C1 segment of cervical spinal cord (tissue), 14 donors: Measurements from ENCODE around the gene EPB41.
"Not testable (repeated sequence)": the region's sequence is repeated elsewhere in the genome, so short reads cannot be mapped to it uniquely, and the experiment has no call there.

ENCODE experiments used
- DNase-seq, 14 donors: peaks; one replicate each; lab custom pipeline; 2025; lab: John Stamatoyannopoulos, UW

The EPB41 gene

DNA sequence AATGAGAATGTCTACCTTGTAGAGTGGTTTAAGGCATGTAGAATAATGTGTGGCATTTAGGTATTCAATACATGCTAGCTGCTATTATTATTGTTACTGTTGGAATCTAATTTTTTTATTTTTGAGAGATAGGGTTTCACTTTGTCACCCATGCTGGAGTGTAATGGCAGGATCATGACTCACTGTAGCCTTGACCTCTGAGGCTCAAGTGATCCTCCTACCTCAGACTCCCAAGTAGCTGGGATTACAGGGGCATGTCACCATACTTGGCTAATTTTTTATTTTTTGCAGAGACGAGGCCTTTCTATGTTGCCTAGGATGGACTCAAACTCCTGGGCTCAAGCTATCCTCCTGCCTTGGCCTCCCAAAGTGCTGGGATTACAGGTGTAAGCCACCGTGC lies 61.9 kb downstream of the EPB41 start:
- DNase-seq = no peak

DNA sequence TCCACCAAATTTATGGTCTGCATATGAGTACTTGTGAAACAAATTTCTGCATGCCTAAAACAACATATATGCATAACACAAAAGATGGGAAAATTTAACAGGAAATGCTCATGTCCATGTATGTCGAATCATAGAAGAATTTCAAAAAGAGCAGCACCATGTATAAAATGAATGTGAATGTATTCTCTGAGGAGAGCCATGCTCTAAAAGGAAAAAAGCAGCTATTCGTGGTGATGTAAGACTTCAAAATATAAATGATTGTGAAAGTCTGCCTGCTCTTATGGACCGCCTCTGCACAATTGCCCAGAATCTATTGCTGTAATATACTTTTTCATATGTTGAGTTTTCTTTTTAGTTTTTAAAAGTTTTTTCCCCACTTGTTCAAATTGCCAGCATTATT lies 66.8 kb downstream of the EPB41 start:
- DNase-seq = no peak

DNA sequence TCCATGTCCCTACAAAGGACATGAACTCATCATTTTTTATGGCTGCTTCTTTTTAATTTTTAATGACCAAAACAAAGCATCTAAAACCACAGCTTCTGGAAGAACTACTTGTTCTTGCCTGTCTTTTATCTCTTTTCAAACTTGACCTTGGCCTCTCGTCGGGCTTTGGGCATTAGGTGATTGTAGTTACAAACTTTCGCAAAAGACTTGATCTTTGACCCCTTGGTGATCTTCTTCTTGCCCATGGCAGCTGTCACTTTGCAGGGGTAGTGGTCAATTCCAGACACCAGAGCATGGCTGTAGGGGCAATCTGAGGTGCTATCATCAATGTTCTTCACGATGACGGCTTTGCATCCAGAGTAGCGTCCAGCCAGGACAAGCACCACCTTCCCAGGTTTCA lies 67.8 kb downstream of the EPB41 start:
- DNase-seq = no peak

GRCh38 chr1:28983091-28983490 lies 68.7 kb downstream of the EPB41 start:
- no peak for DNase-seq

- DNase-seq = peak in 2 of 14 donors; percentile 1 to 89
Measured at GRCh38 chr1:28983509-28984310, 69.3 kb downstream of the EPB41 start.

- DNase-seq = no peak
Measured at GRCh38 chr1:28984311-28984684, 69.9 kb downstream of the EPB41 start.

GRCh38 chr1:28985427-28985826 lies 71.1 kb downstream of the EPB41 start:
- peak in 1 of 14 donors; percentile 8 for DNase-seq

DNA sequence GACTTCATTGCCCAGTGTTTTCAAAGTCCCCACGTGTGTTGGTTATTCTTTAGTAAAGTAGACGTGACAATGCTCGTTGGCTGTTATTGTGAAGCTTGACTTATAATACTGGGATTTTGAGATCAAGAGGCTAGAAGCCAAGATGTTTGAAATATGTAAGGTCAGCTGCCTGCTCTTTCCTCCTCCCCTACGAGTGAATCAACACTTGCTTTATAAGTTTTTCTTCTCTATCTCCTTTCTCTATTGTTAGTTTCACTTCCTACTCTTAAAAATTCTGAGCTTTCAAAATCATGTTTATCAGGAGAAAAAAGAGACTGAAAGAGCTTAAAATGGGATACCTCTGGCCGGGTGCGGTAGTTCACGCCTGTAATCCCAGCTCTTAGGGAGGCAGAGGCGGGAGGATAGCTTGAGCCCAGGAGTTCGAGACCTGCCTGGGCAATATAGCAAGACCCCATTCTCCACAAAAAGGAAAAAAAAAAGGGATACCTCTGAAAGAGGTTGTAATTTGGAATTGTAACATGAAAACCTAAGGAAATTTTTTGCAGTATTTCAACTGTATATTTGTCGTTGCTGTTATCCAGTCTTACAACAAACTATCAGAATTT lies 72.0 kb downstream of the EPB41 start:
- DNase-seq = peak in 1 of 14 donors; percentile 21

GRCh38 chr1:29002792-29003191 lies 88.4 kb downstream of the EPB41 start:
- no peak for DNase-seq

DNA sequence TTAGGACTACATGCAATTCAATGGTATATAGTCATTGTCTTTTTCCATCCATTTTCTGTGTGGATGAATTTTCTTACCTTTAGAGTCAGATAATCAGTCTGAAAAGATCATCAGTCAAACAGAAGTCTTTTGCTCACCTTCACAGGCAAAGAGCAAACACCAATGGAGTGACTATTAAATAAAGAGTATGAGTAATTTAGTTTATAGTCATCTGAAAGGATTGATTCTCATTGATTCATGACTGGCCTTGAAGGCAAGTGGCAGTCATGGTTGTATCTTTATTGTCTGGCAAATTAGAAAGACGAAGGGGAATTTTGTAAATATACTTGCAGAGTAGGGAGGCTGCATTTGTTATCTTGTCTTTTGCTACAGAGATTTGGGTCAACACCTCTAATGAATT lies 89.9 kb downstream of the EPB41 start:
- DNase-seq = no peak

- DNase-seq = no peak
Measured at GRCh38 chr1:29004798-29005197, 90.4 kb downstream of the EPB41 start.

GRCh38 chr1:29011775-29012174 lies 97.4 kb downstream of the EPB41 start:
- DNase-seq = no peak

DNA sequence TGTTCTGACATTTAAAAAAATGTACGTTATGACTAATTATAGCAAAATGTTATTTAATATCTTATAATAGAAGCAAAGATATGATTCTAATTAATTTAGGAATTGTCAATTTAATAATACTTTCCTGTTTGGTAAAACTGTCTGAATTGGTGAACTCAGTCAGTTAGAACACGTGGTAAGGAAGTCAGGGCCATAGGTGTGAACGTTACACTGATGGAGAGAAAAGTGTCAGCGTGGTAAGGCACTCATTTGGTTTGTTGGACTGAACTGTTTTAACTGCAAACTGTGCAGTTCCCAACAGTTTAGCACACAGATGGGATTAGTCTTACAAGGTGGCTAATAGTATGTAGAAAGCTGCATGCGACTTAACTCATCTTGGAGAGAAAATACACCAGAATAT lies 102.9 kb downstream of the EPB41 start:
- no peak for DNase-seq

DNA sequence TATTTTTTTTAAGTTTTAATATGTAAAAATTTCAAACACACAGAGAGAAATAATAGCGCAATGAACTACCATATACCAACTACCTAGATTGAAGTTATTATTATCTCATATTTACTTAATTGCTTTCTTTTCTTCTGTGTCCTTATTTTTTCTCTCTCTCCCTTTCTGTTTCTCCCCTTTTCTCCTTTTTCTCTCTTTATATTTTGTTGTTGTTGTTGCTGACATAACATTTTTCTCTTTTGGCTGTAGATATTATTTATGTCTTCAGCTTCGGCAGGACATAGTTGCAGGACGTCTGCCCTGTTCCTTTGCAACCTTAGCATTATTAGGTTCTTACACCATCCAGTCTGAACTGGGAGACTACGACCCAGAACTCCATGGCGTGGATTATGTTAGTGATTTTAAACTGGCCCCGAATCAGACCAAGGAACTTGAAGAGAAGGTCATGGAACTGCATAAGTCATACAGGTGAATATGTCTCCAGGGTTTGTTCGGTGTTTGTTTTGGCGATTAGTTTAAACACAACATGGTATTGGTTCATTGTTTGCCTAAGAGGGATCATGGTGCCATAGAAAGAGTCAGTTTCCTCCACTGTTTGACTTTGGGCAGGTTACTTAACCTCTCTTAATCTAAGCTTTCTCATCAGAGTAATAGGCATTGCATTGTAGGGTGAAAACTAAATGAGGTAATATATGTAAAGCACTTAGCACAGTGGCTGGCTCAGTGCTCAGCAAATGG lies 103.8 kb downstream of the EPB41 start:
- no peak for DNase-seq

DNA sequence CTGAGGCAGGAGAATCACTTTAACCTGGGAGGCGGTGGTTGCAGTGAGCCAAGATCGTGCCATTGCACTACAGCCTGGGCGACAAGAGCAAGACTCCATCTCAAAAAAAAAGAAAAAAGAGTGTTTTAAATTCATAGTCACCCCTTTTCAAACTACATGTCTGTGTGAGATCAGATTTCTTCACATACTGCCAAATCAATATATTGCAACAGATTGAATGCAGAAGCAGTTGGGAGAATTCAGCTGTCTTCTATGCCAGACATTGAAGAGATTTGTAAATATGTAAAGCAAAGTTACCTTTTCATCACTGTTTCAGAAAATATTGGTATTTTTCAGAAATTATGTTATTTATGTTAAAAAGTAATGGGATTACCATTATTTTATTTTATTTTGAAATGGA lies 108.3 kb downstream of the EPB41 start:
- DNase-seq = no peak

- peak in 1 of 14 donors; percentile 30 for DNase-seq
Measured at GRCh38 chr1:29029667-29030066, 115.3 kb downstream of the EPB41 start.

DNA sequence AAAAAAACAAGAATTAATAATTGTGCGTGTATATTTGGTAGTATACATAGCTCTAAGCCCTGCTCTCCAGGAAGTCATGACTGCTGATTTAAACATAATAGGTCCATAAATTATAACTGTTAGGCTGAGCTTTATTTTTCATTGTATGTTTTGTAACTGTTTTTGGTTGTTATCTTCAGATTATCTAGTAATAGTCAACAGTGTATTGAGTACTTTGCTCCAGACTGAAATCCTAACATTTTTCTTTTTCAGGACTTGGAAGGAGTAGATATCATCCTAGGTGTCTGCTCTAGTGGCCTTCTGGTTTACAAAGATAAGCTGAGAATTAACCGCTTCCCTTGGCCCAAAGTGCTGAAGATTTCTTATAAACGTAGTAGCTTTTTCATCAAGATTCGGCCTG lies 118.5 kb downstream of the EPB41 start:
- no peak for DNase-seq

DNA sequence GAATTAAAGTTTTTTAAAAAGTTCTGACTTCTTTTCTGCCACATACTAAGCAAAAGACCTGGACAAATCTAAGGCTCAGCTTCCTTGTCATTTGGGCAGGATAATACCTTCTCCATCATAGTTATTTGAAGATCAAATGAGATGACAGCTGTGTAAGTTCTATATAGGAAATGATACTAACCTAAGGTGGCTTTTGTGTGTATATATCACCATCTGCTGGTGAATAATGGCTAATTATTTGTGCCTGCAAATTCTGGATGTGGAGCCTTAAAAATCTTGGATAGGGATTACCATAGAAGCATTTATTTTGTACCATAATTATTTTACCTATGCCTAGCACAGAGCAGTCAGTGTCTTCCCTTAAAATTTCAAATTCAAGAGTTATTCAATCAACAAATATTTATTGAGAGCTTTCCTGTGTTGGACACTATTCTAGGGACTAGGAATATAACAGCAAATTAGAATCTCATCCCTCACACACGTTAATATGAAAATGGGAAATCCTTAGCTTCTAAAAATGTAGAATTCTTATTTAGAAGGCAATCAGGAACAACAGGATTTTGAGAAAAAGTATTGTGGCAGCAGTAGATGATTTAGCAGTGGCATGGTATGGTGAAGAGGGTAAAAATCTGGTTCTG lies 119.6 kb downstream of the EPB41 start:
- peak in 1 of 14 donors; percentile 34 for DNase-seq

DNA sequence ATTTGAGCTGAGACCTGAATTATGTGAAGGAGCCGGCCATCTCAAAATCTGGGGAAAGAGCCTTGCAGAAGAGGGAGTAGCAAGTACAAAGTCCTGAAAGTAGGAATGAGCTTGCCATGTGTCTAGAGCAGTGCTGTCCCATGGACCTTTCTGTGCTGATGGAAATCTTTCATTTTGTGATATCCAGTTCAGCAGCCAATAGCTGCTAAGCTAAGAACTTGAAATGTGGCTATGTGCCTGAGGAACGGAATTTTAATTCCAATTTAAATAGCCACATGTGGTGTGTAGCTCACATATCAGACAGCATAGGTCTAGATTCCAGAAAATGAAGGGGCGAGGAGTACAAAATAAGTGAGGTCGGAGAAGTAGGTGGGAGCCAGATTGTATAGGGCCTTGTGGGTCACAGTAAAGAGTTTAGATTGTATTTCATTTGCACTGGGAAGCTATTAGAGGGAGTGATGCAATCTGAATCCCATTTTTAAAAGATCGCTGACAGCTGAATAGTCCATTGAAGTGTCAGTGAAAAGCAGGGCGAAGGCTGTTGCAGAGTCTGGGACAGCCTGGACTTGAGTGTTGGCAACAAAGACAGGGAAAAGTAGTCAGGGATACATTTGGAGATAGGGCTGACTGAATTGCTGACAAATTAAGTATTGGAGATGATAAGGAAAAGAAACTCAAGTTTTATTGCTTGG lies 129.1 kb downstream of the EPB41 start:
- no peak for DNase-seq

- no peak for DNase-seq
Measured at GRCh38 chr1:29044010-29044409, 129.6 kb downstream of the EPB41 start.

GRCh38 chr1:29045663-29046062 lies 131.3 kb downstream of the EPB41 start:
- not testable (repeated sequence) for DNase-seq

- DNase-seq = no peak
Measured at GRCh38 chr1:29047142-29047541, 132.8 kb downstream of the EPB41 start.
